Measurements from ENCODE around the gene GATC. TPM values are rescaled to one million over a fixed set of nuclear protein-coding genes. Genes with fewer than 3 reads are reported as not detected.

The GATC gene
- total and polyA plus RNA-seq, 10 of the 15 experiments (the other 5 are each of a cell fraction or from before 2014, with no cell fraction given) = 5.1 to 40.3 (median 22.9) TPM

GRCh38 chr12:120428597-120429229 lies 17.5 kb upstream of the GATC start:
- no peak overlapping the region for H3K4me3 ChIP-seq
- ATAC-seq (no peak), DNase-seq (ENCODE audit: low read depth, low spot score) (no peak), FAIRE-seq (no peak)
- ChIA-PET CTCF (interaction anchor here (0.9 to 2.4 kb wide), 7 partner anchors 10 to 200 kb away, joined by 3 to 12 read pairs (median 4); partner anchors contain the start of genes COX6A1 and SRSF9), SMC1A (ENCODE audit: uncharacterized antibody, unreplicated experiment) (interaction anchor here (0.7 to 1.0 kb wide), 3 partner anchors 10 to 74 kb away, joined by 3 to 4 read pairs (median 3); partner anchors contain the start of gene COX6A1), RAD21 (ENCODE audit: unreplicated experiment) (interaction anchor here (0.9 to 3.2 kb wide), 3 partner anchors 45 to 73 kb away, joined by 3 to 11 read pairs (median 3); no protein-coding TSS in a partner anchor), POLR2A (no interaction called here)
- no peak overlapping the region for H3K4me2 ChIP-seq (ENCODE audit: control insufficient read depth, insufficient read depth)
- no peaks in the 10 kb centered on the region for H4K20me1 ChIP-seq (ENCODE audit: control insufficient read depth, insufficient read depth)
- WGBS (ENCODE audit: insufficient coverage, insufficient replicate concordance, low lambda C conversion rate, missing lambda C conversion rate) = 12% methylated on average over 8 of the region's 8 CpGs
- H3K36me3 ChIP-seq (ENCODE audit: control insufficient read depth in 2 of 2, insufficient read depth in 2 of 2, low read length in 1 of 2) = no peaks in the 10 kb centered on the region
- H3K9me3 ChIP-seq (replicated peaks; ENCODE audit: control insufficient read depth, insufficient read depth, low read length) = no peaks in the 10 kb centered on the region
- no peak overlapping the region for H3K9ac ChIP-seq (ENCODE audit: control insufficient read depth, insufficient read depth, low read length)
- H3K27me3 ChIP-seq (replicated peaks in 1 of 2; ENCODE audit: control insufficient read depth in 2 of 2, insufficient read depth in 2 of 2, low read length in 1 of 2) = no peaks in the 10 kb centered on the region; a peak in 1 of 4 replicates
- in situ Hi-C loops (cut with MboI) (no loop called here), intact Hi-C loops (cut with micrococcal nuclease; ENCODE audit: unreplicated experiment) (no loop called here)
- no peaks in the 10 kb centered on the region for H3K79me2 ChIP-seq (ENCODE audit: control insufficient read depth, insufficient read depth, low read length)
- TF ChIP-seq RUNX3 (IDR thresholded peaks at IDR 0.05; ENCODE audit: low read length) (no peak), KDM1A (IDR thresholded peaks at IDR 0.05; ENCODE audit: borderline replicate concordance) (no peak), CHD1 (IDR thresholded peaks at IDR 0.05; ENCODE audit: low read depth, low read length) (no peak)
- TF ChIP-seq, protein P1, sequence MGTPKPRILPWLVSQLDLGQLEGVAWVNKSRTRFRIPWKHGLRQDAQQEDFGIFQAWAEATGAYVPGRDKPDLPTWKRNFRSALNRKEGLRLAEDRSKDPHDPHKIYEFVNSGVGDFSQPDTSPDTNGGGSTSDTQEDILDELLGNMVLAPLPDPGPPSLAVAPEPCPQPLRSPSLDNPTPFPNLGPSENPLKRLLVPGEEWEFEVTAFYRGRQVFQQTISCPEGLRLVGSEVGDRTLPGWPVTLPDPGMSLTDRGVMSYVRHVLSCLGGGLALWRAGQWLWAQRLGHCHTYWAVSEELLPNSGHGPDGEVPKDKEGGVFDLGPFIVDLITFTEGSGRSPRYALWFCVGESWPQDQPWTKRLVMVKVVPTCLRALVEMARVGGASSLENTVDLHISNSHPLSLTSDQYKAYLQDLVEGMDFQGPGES (IDR thresholded peaks at IDR 0.05) = no peak
- H2AFZ ChIP-seq (ENCODE audit: control insufficient read depth, low read depth, low read length) = no peak overlapping the region
- H3K27ac ChIP-seq (ENCODE audit: control insufficient read depth, insufficient read depth) = no peak overlapping the region
- BruUV-seq (replicated peaks) = no TSS peak
- no peaks in the 10 kb centered on the region for H3K4me1 ChIP-seq (ENCODE audit: control insufficient read depth, insufficient read depth, low read length)

DNA sequence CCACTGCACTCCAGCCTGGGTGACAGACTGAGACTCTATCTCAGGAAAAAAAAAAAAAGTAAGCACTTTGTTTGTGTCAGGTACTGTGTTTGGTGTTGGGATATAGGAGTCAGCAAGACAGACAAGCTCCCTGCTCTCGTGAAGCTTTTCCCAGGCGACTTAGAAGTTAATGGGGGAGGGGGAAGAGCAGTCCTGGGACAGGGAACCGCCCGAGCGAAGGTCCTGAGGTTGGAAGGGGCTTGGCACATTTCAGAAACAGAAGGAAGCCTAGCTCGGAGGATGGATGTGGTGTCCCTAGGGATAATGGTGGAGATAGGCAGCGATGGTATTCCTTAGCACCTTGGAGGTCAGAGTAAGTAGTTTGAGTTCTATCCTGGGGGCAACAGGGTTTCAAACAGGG lies 16.9 kb upstream of the GATC start:
- no peaks in the 10 kb centered on the region for H4K20me1 ChIP-seq (ENCODE audit: control insufficient read depth, insufficient read depth)
- intact Hi-C loops (cut with micrococcal nuclease; ENCODE audit: unreplicated experiment) = no loop called here
- no peaks in the 10 kb centered on the region for H3K36me3 ChIP-seq (ENCODE audit: control insufficient read depth in 2 of 2, insufficient read depth in 2 of 2, low read length in 1 of 2)
- ChIA-PET CTCF (interaction anchor here (0.6 to 2.4 kb wide), 10 partner anchors 11 to 201 kb away, joined by 3 to 12 read pairs (median 4); partner anchors contain the start of genes SIRT4 and SRSF9), POLR2A (no interaction called here), SMC1A (ENCODE audit: uncharacterized antibody, unreplicated experiment) (interaction anchor here (0.7 to 0.9 kb wide), 3 partner anchors 9 to 75 kb away, joined by 3 to 4 read pairs (median 3); partner anchors contain the start of gene COX6A1), RAD21 (ENCODE audit: unreplicated experiment) (interaction anchor here (1.1 to 3.2 kb wide), 2 partner anchors 45 to 72 kb away, joined by 3 to 11 read pairs; no protein-coding TSS in a partner anchor)
- H3K4me3 ChIP-seq = no peak overlapping the region
- TF ChIP-seq TCF3 (IDR thresholded peaks at IDR 0.05; ENCODE audit: borderline replicate concordance, insufficient read depth, low read depth, low read length) (no peak), HDGF (IDR thresholded peaks at IDR 0.05) (no peak), ZNF207 (IDR thresholded peaks at IDR 0.05; ENCODE audit: borderline replicate concordance) (no peak), NFIC (IDR thresholded peaks at IDR 0.05; ENCODE audit: low read depth, low read length) (no peak)
- H3K9me3 ChIP-seq (replicated peaks; ENCODE audit: control insufficient read depth, insufficient read depth, low read length) = no peaks in the 10 kb centered on the region
- H3K27ac ChIP-seq (ENCODE audit: control insufficient read depth, insufficient read depth) = no peak overlapping the region
- 30% methylated on average over 7 of the region's 7 CpGs for WGBS (ENCODE audit: insufficient coverage, insufficient replicate concordance, low lambda C conversion rate, missing lambda C conversion rate)
- H3K4me2 ChIP-seq (ENCODE audit: control insufficient read depth, insufficient read depth) = no peak overlapping the region
- no peaks in the 10 kb centered on the region for H3K79me2 ChIP-seq (ENCODE audit: control insufficient read depth, insufficient read depth, low read length)
- H3K27me3 ChIP-seq (replicated peaks in 1 of 2; ENCODE audit: control insufficient read depth in 2 of 2, insufficient read depth in 2 of 2, low read length in 1 of 2) = no peaks in the 10 kb centered on the region; a peak in 1 of 4 replicates
- H3K4me1 ChIP-seq (ENCODE audit: control insufficient read depth, insufficient read depth, low read length) = no peaks in the 10 kb centered on the region
- no peak for ATAC-seq
- no peak overlapping the region for H2AFZ ChIP-seq (ENCODE audit: control insufficient read depth, low read depth, low read length)
- no TSS peak for BruUV-seq (replicated peaks)
- in situ Hi-C loops (cut with MboI) = no loop called here
- no peak overlapping the region for H3K9ac ChIP-seq (ENCODE audit: control insufficient read depth, insufficient read depth, low read length)
- no peak for DNase-seq (ENCODE audit: low read depth, low spot score)
- FAIRE-seq = no peak

All from GM12878 (cell line).